Hepatocyte (in vitro differentiated cells): ENCODE data around the gene EDEM3. TPM values are rescaled to one million over a fixed set of nuclear protein-coding genes. Genes with fewer than 3 reads are reported as not detected.

ENCODE experiments used
- DNase-seq: peaks from one replicate; pipeline ENCODE4 v3.0.0-alpha.2; 2016; ENCODE audit warnings: low spot score
- H2AFZ ChIP-seq: fragments of 200-600 bp; sonication (generic); 2 replicates; pipeline ENCODE4 v1.6.0; 2016; ENCODE audit warnings: antibody characterized with exemption, mild to moderate bottlenecking
- H3K27ac ChIP-seq: fragments of 200-600 bp; sonication (generic); 2 replicates; pipeline ENCODE4 v1.5.1; 2016; ENCODE audit warnings: mild to moderate bottlenecking
- H3K27me3 ChIP-seq: fragments of 200-600 bp; sonication (generic); 2 replicates; pipeline ENCODE4 v1.6.1; 2016
- H3K36me3 ChIP-seq: fragments of 200-600 bp; sonication (generic); replicated peaks from 2 replicates; pipeline ENCODE4 v1.5.1; 2016; ENCODE audit warnings: low read depth; ENCODE audit not compliant: insufficient read depth
- H3K4me1 ChIP-seq: fragments of 200-600 bp; sonication (generic); 2 replicates; pipeline ENCODE4 v1.5.1; 2016; ENCODE audit warnings: mild to moderate bottlenecking, moderate library complexity; ENCODE audit not compliant: insufficient read depth
- H3K4me2 ChIP-seq: fragments of 200-600 bp; sonication (generic); 2 replicates; pipeline ENCODE4 v1.6.0; 2016
- H3K4me3 ChIP-seq: fragments of 200-600 bp; sonication (generic); 2 replicates; pipeline ENCODE4 v1.5.1; 2016; ENCODE audit warnings: mild to moderate bottlenecking
- H3K79me2 ChIP-seq: fragments of 200-600 bp; sonication (generic); 2 replicates; pipeline ENCODE4 v1.6.0; 2017; ENCODE audit warnings: mild to moderate bottlenecking
- H3K9me2 ChIP-seq: fragments of 200-600 bp; sonication (generic); replicated peaks from 2 replicates; pipeline ENCODE4 v1.6.0; 2017; ENCODE audit warnings: mild to moderate bottlenecking; ENCODE audit not compliant: insufficient read depth
- H3K9me3 ChIP-seq: fragments of 200-600 bp; sonication (generic); 2 replicates; pipeline ENCODE4 v1.5.1; 2016; ENCODE audit warnings: low read depth, mild to moderate bottlenecking
- H4K20me1 ChIP-seq: fragments of 200-600 bp; sonication (generic); 2 replicates; pipeline ENCODE4 v1.6.0; 2016; ENCODE audit warnings: mild to moderate bottlenecking; ENCODE audit not compliant: insufficient read depth, poor library complexity, severe bottlenecking
- CTCF ChIP-seq: fragments of 200-600 bp; sonication (generic); IDR thresholded peaks from 2 replicates; pipeline ENCODE4 v1.5.1; 2016; ENCODE audit warnings: antibody characterized with exemption, mild to moderate bottlenecking; ENCODE audit not compliant: poor library complexity
- EZH2 ChIP-seq: fragments of 200-600 bp; sonication (generic); IDR thresholded peaks from 2 replicates; pipeline ENCODE4 v1.6.1; 2016; ENCODE audit warnings: antibody characterized with exemption, mild to moderate bottlenecking, borderline replicate concordance
- EZH2phosphoT487 ChIP-seq: fragments of 200-600 bp; sonication (generic); IDR thresholded peaks from one replicate; pipeline ENCODE4 v1.6.1; 2018; ENCODE audit warnings: antibody characterized with exemption, mild to moderate bottlenecking, low read depth, moderate library complexity; ENCODE audit not compliant: unreplicated experiment, severe bottlenecking
- WGBS: methylation state at CpG from one replicate; pipeline ENCODE4 v1.1.6; 2016; ENCODE audit warnings: low lambda C conversion rate; ENCODE audit errors: missing lambda C conversion rate; 5-methylcytosine and 5-hydroxymethylcytosine counted together
- polyA plus RNA-seq: library from polyadenylated mRNA; unstranded; fragments of >200 nt; fragmentation: Nextera tagmentation; extraction: Ambion mirVana; gene quantifications from 2 replicates; pipeline ENCODE4 v1.2.1, GENCODE V29; 2016
- total RNA-seq: library from RNA; depleted of rRNA; stranded (reverse); fragments of >200 nt; gene quantifications from 2 replicates; pipeline ENCODE4 v1.2.3, GENCODE V29; 2014

The EDEM3 gene
- total and polyA plus RNA-seq, 2 experiments from 2014 or later, result 14.9 to 54.1 TPM

DNA sequence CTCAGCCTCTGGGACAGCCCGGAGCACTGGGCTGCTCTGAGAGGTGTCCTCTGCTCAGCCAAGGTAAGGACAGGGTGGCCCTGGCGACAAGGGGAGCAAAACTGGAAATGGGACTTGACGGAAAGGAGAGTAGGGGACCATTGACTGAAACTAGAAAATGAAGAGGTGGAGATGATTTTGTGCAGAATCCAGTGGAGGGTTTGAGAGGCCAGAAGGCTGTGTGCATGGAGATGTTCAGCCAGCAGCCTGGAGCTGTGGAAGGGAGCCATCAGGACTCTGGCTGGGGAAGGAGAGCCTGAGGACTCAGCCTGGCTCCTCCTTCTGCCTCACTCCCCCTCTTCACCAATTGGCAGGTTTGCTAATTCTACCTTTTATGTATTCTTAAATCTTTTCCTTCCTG is 114.2 kb downstream of the EDEM3 start:
- 96% methylated on average over 3 of the region's 3 CpGs for WGBS
- H2AFZ ChIP-seq, result no peak overlapping the region
- no peaks in the 10 kb centered on the region for H3K79me2 ChIP-seq
- no peaks in the 10 kb centered on the region for H4K20me1 ChIP-seq
- H3K36me3 ChIP-seq, result no peaks in the 10 kb centered on the region
- no peaks in the 10 kb centered on the region for H3K9me2 ChIP-seq
- H3K27ac ChIP-seq, result no peak overlapping the region
- no peak for DNase-seq
- no peaks in the 10 kb centered on the region for H3K9me3 ChIP-seq
- no peaks in the 10 kb centered on the region for H3K4me1 ChIP-seq
- H3K4me2 ChIP-seq, result no peak overlapping the region
- TF ChIP-seq EZH2phosphoT487 (no peak), EZH2 (no peak), CTCF (no peak)
- H3K4me3 ChIP-seq, result no peak overlapping the region
- H3K27me3 ChIP-seq, result no peaks in the 10 kb centered on the region

Other genes starting within 250 kb of the EDEM3 start
- 11.1 and 11.5 TPM in 2 replicates for gene NIBAN1, start 219.7 kb upstream of the EDEM3 start, total RNA-seq
- gene NIBAN1, start 219.7 kb upstream of the EDEM3 start, polyA plus RNA-seq, result 6.9 and 8.9 TPM in 2 replicates